Amygdala (tissue), 56 donors: ENCODE measurements around the gene LAMB1.
"Not testable (repeated sequence)": the region's sequence is repeated elsewhere in the genome, so short reads cannot be mapped to it uniquely, and the experiment has no call there.

Experiments used
- DNase-seq, 56 donors: peaks; one replicate each; lab custom pipeline; 2025; lab: John Stamatoyannopoulos, UW

Gene LAMB1

GRCh38 chr7:107890493-107890961 lies 112.4 kb downstream of the LAMB1 start:
- DNase-seq, result peak in 3 of 56 donors; percentile 42 to 65 (median 51)

GRCh38 chr7:107889992-107890391 lies 113.0 kb downstream of the LAMB1 start:
- no peak for DNase-seq

GRCh38 chr7:107887827-107888226 lies 115.1 kb downstream of the LAMB1 start:
- not testable (repeated sequence) for DNase-seq

GRCh38 chr7:107884066-107884818 lies 118.7 kb downstream of the LAMB1 start:
- no peak for DNase-seq

- no peak for DNase-seq
These were observed 120.2 kb downstream of the LAMB1 start for GRCh38 chr7:107882766-107883165.

- peak in 11 of 56 donors; percentile 1 to 56 (median 19) for DNase-seq
These were observed 123.4 kb downstream of the LAMB1 start for GRCh38 chr7:107879400-107880035.

- DNase-seq, result no peak
These were observed 124.3 kb downstream of the LAMB1 start for GRCh38 chr7:107878636-107879035.

GRCh38 chr7:107877731-107878382 lies 125.1 kb downstream of the LAMB1 start:
- DNase-seq, result no peak

GRCh38 chr7:107876916-107877315 lies 126.0 kb downstream of the LAMB1 start:
- DNase-seq, result no peak

- peak in 17 of 56 donors; percentile 2 to 52 (median 16) for DNase-seq
These were observed 128.1 kb downstream of the LAMB1 start for GRCh38 chr7:107874605-107875446.

- DNase-seq, result no peak
These were observed 128.8 kb downstream of the LAMB1 start for GRCh38 chr7:107874111-107874510.
